K562 (cell line): ENCODE data around the gene MFNG. TPM values are rescaled to one million over a fixed set of nuclear protein-coding genes. Genes with fewer than 3 reads are reported as not detected.

Experiments used
- ZBTB11 ChIP-seq, 3 experiments: fragments of 200-800 bp in 1 of 3; fragments of 250-450 bp in 1 of 3; fragments of 450-650 bp in 1 of 3; sonication (Bioruptor Pico) in 1 of 3; sonication (Bioruptor generic) in 1 of 3; formaldehyde crosslinking in 1 of 3; IDR thresholded peaks; 2 replicates each; pipeline versions ENCODE4 v1.6.1 to v1.8.0; 2016 to 2022; ENCODE audit warnings: mild to moderate bottlenecking in 2 of 3, missing genetic modification characterization in 2 of 3, missing compliant biosample characterization in 1 of 3, moderate library complexity in 1 of 3
- polyA plus RNA-seq, 8 experiments: library from polyadenylated mRNA; depleted of rRNA in 4 of 8; stranded (reverse) in 5 of 8; unstranded in 3 of 8; fragments of >200 nt; fragmentation: Nextera tagmentation in 2 of 8; fragmentation: Illumina TruSeq in 1 of 8; extraction: Ambion mirVana in 2 of 8; extraction: Trizol in 1 of 8; gene quantifications; 2 replicates each; pipeline versions ENCODE4 v1.2.1 to v1.2.3, GENCODE V29; 2011 to 2014; ENCODE audit warnings: inconsistent platforms in 1 of 8, missing spikeins in 1 of 8
- total RNA-seq, 7 experiments: library from RNA; depleted of rRNA in 6 of 7; stranded (reverse); fragments of >200 nt in 6 of 7; fragmentation: Illumina TruSeq in 2 of 7; extraction: Trizol in 2 of 7; gene quantifications; 2 replicates each; pipeline versions ENCODE4 v1.2.1 to v1.2.3, GENCODE V29; 2011 to 2021; ENCODE audit warnings: low replicate concordance in 1 of 7
- TF ChIP-seq, protein P1 (sequence below): fragments of 450-650 bp; IDR thresholded peaks from 2 replicates; pipeline ENCODE4 v1.6.1; 2016; ENCODE audit warnings: mild to moderate bottlenecking, moderate library complexity

Gene MFNG
- total and polyA plus RNA-seq, 9 of the 15 experiments (the other 6 are each of a cell fraction or from before 2014, with no cell fraction given) = 0.13 to 0.73 (median 0.38) TPM; not detected in 4

DNA sequence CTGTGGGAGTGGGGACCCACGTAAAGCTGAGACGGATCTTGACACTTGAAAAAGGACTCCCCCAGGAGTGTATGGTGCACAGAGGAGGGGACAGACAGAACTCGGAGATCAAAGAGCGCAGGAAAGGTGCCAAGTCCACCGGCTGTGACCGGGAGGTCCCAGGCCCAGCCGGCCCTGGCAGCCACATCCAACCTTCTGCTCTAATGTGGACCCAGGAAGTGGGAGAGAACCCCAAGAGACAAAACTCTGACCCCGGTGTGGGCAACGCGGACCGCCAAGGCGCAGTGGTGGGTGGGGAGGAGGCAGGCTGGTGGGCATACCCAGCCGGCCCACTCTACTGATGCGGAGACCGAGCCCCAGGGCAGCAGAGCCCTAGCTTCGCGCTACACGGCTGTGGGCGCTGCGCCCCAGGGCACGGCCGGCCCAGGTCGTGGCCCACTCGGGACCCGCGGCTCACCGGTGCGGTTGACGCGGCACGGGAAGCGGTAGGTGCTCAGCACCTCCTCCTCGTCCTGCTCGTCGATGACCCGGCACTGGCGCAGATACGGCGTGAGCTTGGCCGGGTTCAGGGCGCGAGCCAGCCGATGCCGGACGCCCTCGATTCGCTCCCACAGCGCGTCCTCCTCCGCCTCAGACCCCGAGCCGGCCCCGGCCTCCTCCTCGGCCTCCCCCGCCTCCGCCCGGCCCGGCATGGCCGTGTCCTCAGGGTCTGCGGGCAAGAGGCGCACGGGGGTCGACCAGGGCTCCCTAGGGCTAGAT lies 32.5 kb upstream of the MFNG start (continued):
- TF ChIP-seq ZBTB11 (CRISPR knock-in tag; IDR thresholded peaks at IDR 0.05) = no peak
- TF ChIP-seq, protein P1, sequence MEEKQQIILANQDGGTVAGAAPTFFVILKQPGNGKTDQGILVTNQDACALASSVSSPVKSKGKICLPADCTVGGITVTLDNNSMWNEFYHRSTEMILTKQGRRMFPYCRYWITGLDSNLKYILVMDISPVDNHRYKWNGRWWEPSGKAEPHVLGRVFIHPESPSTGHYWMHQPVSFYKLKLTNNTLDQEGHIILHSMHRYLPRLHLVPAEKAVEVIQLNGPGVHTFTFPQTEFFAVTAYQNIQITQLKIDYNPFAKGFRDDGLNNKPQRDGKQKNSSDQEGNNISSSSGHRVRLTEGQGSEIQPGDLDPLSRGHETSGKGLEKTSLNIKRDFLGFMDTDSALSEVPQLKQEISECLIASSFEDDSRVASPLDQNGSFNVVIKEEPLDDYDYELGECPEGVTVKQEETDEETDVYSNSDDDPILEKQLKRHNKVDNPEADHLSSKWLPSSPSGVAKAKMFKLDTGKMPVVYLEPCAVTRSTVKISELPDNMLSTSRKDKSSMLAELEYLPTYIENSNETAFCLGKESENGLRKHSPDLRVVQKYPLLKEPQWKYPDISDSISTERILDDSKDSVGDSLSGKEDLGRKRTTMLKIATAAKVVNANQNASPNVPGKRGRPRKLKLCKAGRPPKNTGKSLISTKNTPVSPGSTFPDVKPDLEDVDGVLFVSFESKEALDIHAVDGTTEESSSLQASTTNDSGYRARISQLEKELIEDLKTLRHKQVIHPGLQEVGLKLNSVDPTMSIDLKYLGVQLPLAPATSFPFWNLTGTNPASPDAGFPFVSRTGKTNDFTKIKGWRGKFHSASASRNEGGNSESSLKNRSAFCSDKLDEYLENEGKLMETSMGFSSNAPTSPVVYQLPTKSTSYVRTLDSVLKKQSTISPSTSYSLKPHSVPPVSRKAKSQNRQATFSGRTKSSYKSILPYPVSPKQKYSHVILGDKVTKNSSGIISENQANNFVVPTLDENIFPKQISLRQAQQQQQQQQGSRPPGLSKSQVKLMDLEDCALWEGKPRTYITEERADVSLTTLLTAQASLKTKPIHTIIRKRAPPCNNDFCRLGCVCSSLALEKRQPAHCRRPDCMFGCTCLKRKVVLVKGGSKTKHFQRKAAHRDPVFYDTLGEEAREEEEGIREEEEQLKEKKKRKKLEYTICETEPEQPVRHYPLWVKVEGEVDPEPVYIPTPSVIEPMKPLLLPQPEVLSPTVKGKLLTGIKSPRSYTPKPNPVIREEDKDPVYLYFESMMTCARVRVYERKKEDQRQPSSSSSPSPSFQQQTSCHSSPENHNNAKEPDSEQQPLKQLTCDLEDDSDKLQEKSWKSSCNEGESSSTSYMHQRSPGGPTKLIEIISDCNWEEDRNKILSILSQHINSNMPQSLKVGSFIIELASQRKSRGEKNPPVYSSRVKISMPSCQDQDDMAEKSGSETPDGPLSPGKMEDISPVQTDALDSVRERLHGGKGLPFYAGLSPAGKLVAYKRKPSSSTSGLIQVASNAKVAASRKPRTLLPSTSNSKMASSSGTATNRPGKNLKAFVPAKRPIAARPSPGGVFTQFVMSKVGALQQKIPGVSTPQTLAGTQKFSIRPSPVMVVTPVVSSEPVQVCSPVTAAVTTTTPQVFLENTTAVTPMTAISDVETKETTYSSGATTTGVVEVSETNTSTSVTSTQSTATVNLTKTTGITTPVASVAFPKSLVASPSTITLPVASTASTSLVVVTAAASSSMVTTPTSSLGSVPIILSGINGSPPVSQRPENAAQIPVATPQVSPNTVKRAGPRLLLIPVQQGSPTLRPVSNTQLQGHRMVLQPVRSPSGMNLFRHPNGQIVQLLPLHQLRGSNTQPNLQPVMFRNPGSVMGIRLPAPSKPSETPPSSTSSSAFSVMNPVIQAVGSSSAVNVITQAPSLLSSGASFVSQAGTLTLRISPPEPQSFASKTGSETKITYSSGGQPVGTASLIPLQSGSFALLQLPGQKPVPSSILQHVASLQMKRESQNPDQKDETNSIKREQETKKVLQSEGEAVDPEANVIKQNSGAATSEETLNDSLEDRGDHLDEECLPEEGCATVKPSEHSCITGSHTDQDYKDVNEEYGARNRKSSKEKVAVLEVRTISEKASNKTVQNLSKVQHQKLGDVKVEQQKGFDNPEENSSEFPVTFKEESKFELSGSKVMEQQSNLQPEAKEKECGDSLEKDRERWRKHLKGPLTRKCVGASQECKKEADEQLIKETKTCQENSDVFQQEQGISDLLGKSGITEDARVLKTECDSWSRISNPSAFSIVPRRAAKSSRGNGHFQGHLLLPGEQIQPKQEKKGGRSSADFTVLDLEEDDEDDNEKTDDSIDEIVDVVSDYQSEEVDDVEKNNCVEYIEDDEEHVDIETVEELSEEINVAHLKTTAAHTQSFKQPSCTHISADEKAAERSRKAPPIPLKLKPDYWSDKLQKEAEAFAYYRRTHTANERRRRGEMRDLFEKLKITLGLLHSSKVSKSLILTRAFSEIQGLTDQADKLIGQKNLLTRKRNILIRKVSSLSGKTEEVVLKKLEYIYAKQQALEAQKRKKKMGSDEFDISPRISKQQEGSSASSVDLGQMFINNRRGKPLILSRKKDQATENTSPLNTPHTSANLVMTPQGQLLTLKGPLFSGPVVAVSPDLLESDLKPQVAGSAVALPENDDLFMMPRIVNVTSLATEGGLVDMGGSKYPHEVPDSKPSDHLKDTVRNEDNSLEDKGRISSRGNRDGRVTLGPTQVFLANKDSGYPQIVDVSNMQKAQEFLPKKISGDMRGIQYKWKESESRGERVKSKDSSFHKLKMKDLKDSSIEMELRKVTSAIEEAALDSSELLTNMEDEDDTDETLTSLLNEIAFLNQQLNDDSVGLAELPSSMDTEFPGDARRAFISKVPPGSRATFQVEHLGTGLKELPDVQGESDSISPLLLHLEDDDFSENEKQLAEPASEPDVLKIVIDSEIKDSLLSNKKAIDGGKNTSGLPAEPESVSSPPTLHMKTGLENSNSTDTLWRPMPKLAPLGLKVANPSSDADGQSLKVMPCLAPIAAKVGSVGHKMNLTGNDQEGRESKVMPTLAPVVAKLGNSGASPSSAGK = peak; percentile 30; the same call in 1 of the 2 replicates
